DOHH2 (cell line): ENCODE data around the gene SCAPER.

Experiments
- EZH2phosphoT487 ChIP-seq: fragments of 200-600 bp; sonication (generic); IDR thresholded peaks from 2 replicates; pipeline ENCODE4 v1.6.1; 2017; ENCODE audit warnings: borderline replicate concordance, mild to moderate bottlenecking, antibody characterized with exemption, low read length, moderate library complexity, mixed read lengths
- TF ChIP-seq, protein P1 (sequence below): fragments of 200-600 bp; sonication (generic); IDR thresholded peaks from one replicate; pipeline ENCODE4 v1.5.1; 2014; ENCODE audit warnings: antibody characterized with exemption, mild to moderate bottlenecking, low read depth, low read length; ENCODE audit not compliant: poor library complexity, severe bottlenecking

DNA sequence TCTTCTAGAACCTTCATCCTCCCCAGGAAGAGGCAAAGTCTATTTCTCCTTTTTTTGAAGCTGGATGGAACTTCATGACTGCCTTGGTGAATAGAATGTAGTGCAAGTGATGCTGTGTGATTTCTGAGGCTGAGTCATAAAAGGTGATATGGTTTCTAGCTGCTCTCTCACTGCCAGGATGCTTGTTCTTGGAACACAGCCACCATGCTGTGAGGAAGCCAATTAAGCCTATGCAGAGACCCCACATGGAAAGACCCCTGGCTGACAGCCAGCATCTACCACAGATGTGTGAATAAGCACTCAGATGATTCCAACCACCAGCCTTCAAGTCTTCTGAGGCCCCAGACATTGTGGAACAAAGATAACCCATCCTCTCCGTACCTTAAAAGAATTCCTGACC, 511.5 kb downstream of the SCAPER start:
- TF ChIP-seq, protein P1, sequence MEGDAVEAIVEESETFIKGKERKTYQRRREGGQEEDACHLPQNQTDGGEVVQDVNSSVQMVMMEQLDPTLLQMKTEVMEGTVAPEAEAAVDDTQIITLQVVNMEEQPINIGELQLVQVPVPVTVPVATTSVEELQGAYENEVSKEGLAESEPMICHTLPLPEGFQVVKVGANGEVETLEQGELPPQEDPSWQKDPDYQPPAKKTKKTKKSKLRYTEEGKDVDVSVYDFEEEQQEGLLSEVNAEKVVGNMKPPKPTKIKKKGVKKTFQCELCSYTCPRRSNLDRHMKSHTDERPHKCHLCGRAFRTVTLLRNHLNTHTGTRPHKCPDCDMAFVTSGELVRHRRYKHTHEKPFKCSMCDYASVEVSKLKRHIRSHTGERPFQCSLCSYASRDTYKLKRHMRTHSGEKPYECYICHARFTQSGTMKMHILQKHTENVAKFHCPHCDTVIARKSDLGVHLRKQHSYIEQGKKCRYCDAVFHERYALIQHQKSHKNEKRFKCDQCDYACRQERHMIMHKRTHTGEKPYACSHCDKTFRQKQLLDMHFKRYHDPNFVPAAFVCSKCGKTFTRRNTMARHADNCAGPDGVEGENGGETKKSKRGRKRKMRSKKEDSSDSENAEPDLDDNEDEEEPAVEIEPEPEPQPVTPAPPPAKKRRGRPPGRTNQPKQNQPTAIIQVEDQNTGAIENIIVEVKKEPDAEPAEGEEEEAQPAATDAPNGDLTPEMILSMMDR: no peak
- no peak for TF ChIP-seq EZH2phosphoT487
